Hematopoietic multipotent progenitor cell treated with erythropoietin and hydrocortisone succinate and interleukin-3 and kit ligand, for 4 days (in vitro differentiated cells): ENCODE measurements around the gene NCKAP5L.
"Not testable (repeated sequence)": the region's sequence is repeated elsewhere in the genome, so short reads cannot be mapped to it uniquely, and the experiment has no call there.

Experiments used
- DNase-seq: peaks from one replicate; pipeline ENCODE4 v3.0.0-alpha.2; 2015

The NCKAP5L gene

DNA sequence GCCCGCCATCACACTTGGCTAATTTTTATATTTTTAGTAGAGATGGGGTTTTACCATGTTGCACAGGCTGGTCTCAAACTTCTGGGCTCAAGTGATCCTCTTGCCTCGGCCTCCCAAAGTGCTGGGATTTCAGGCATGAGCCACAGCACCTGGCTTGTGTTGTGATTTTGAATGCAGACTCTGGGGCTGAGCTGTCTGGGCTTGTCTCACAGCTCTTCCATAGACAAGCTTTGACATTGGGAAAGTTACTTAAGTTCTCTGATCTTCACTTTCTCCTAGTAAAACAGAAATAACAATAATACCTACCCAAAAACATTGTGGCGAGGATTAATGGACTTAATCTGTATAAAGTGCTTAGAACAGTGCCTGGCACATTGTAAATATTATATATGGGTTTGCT lies 50.9 kb downstream of the NCKAP5L start:
- no peak for DNase-seq

DNA sequence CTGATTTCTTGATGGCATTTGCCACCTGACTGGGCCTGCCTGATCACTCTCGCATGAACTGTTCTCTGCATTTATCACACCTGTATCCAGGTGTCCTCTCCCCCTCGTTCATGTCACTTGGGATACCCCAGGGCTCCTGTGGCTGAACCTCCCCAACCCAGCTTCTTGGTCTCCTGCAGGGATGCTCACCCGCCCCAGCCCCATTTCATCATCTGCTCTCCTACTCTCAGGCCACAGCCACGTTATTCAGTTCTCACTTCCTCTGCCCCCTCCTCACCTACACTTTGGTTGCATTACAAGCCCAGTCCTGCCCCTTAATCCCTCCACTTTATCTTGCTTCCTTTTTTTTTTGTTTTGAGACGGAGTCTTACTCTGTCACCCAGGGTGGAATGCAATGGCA lies 51.4 kb downstream of the NCKAP5L start:
- DNase-seq, result no peak

DNA sequence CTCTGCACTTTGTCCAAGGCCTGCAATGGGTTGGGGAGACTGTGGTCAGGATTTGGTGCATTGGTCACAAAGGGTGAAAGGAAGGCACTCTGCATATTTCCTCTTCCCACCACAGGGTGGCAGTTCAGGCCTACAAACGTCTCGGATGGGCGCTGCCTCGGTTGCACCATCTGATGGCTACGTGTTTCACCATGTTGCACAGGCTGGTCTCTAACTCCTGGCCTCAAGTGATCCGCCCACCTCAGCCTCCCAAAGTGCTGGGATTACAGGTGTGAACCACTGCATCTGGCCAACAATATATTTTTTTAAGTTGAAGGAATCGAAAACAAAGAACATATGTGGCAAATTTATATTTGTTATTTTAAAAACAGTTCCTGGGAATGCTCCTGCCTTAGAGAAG lies 51.8 kb downstream of the NCKAP5L start:
- DNase-seq, result peak; percentile 88

DNA sequence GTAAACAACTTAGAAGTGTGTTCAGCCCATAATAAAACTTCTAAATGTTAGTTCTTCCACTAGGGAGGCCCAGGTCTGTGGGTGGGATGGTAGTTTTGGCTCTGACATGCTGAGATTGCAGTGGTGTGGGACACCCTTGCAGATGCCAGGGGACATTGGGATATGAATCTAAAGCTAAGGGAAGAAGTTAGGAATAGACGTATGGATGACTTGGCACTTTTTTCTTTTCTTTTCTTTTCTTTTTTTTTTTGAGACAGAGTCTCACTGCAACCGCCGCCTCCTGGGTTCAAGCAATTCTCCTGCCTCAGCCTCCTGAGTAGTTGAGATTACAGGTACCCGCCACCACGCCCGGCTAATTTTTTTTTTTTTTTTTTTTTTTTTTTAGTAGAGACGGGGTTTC lies 55.1 kb downstream of the NCKAP5L start:
- DNase-seq, result not testable (repeated sequence)

DNA sequence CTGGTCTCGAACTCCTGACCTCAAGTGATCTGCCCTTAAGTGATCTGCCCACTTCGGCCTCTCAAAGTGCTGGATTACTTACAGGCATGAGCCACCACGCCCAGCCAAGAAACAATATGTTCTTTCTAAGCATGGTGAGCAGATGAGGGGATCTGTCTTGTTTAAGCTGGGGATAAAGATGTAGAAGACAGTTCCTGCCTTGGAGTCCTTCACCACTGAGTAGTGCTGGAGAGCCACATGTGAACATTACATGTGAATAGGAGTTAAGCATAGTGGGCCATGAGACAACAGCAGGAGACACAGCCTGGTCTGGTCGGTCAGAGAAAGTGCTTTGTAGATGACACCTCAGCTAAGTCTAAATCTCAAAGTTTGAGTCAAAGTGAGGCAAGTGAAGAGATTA lies 60.9 kb downstream of the NCKAP5L start:
- DNase-seq, result no peak

DNA sequence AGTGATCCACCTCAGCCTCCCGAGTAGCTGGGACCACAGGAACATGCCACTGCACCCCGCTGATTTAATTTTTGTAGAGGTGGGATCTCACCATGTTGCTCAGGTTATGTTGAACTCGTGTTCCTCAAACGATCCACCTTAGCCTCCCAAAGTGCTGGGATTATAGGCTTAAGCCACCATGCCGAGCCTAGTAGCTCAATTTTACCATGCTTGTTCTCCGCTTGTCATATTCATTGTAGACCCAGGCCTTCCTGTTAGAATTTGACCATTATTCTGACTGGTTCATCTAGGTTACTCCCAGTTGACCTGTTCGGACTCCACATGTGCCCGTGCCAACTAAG lies 62.1 kb downstream of the NCKAP5L start:
- no peak for DNase-seq

DNA sequence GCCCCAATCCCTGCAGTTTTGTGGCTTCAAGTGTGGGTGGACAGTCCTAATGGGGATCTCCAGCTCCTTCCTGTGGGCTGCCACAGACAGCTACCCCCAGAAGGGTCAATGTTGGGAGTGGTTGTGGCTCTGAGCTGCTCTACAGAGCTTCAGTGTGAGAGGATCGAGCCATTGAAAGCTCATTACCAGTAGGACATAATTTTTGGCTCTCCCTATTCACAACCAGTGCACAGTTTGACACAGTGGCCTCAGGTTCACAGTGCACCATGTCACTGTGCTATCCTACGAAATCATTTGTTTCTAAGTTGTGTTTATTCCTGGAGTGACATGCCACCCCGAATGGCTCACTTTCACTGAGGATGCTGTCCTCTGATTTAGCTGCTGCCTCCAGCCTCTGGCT lies 64.1 kb downstream of the NCKAP5L start:
- no peak for DNase-seq

DNA sequence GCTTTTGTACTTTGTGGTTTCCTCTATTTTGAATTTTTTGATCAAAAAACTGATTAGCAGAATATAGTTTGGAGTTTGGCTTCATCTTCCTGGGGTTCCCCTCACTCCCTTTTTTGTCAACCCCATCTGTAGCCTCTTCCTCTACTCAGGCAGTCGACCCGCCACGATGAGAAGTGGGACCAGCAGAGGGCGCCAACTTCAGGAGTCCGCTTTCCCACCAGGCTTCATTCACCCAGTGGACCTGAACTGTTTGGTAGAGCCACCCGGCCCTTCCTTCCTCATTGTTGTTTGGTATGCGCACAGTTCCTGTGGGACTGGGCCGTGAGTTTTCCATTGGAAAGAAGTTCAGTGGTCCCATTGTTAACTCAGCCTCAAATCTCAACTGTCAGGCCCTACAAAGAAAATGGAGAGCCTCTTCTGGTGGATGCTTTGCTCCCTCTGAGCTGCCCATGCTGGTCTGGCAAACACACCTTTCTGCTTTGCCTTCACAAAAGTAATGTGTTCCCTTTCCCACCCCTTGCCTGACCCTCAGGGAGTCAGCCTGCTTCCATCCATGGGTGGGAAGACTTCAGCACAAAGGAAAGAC lies 65.1 kb downstream of the NCKAP5L start:
- DNase-seq, result peak; percentile 86

DNA sequence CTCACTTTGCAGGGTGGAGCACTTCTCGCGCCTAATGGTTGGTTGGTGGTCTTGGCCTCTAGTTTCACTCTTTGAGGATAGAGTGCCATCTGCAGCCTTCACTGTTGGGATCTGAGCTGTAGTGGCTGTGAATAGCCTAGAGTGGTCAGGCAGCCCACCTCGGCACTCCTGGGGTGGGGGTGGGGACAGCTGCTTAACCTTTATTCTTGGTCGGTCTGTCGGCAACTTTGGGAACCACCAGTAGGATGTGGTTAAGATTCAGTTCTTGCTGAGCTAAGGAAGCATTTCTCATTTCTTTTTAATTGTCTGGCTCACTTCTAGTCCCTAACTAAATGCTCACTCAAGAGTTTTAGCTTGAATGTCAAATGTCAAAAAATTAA lies 65.8 kb downstream of the NCKAP5L start:
- peak; percentile 26 for DNase-seq

DNA sequence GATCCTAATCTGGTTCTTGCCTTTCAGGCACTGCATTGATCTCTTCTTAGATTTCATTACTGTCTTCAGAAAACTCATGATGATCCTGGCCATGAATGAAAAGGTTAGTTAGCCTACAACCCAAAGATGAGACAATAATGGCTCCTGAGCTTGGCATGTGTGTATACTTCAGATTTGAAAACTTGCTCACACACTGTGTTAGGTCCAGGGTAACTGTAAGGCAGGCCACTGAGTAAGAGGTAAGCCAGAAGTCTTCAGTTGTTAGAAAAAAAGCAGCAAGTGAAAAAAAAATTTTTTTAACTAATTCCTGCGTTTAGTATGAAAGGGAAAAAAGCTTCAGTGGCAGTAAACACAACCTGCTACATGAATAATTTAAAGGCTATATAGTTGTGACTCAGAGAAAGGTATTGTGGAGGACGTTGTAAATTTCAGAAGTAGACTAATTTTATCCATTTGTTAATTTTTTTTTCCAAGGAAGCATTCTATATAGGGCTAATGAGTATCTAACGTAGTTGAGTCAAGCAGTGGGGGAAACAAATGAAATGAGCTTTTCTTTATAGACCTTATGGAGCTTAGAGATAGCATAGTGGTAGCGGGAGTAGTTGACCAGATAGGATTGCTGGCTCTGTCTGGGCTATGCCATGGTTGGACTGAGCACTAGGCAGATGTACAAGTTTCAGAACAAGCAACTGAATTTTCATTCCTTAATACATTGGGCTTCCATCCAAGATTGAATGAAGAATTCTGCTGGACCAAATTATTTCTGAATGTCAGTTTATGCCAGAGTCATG lies 66.3 kb downstream of the NCKAP5L start:
- peak; percentile 51 for DNase-seq

DNA sequence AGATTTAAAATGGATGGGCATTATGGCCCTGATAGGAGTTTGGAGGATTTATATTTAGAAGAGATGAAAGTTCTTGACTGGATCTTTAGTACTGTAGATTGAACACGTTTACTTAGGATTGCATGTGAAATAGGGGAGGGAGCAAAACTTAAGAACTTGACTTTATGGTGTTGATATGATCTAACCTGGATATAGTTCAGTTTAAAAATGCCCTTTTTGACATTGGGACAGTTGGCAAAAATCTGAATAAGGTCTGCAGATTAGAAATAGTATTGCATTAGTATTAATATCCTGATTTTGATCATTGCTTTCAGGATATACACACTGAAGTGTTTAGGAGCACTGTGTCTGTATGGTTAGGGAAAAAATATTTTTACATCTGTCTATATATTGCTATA lies 77.2 kb downstream of the NCKAP5L start:
- DNase-seq, result no peak

DNA sequence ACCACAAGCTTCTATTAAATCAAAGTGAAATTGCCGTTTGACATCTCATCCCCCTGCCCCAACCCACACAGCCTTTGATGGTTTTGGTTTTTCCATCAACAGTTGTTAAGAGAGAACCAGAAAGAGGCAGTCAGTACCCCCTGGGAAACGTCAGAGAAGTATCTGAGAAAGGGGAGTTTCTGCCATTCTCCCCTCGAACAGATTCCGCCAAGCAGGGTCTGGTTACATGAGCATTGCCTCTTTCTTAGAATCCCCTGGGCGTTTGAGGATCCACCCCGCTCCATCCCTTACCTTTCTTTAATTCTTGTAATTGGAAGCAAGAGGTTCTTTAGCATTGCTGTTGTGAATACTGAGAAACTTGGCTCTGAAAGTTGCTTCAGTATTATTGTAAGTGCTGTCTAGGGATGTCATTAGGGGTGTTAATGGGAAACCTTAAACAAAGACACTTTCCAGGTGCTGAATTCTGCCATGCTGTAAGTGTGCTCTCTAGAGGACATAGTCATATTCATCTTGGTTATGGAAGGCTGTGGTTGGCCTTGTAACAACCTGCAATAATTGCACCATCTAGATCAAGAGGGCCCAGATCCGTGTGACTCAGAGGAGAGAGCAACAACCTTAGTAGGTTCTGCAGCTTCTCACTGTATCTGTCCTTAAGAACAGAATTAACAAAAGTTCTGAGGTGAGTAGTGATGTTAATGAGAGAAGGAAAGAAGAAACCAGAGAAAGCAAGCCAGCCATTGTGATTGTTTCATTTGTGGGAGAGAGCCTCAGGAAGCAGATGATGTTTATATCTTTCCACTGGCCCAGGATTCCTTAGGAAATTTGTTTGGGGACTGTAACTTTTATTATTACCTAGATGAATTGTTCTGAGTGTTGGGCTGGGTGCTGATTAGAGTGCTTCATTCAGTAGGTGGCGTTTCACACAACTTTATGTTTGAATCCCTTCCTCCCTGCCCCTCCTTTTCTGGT lies 77.9 kb downstream of the NCKAP5L start:
- DNase-seq, result peak; percentile 58

DNA sequence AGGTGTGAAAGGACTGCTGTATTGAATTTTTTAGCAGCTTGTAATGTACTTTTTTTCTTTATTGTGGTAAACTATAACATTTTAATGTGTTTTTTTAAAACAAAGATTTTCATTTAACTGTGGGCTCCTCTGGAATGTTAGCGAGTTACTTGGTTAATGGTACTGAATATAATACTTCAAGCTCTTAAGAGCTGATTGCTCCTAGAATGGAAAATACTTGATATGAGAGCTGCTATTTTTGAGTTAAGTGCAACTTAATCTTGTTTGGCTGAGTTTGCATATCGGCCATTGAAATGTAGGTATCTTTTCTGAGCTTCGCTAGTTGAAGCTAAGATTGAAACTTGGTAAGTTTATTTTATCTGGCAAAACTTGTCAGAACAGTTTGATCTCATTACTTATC lies 79.4 kb downstream of the NCKAP5L start:
- no peak for DNase-seq

DNA sequence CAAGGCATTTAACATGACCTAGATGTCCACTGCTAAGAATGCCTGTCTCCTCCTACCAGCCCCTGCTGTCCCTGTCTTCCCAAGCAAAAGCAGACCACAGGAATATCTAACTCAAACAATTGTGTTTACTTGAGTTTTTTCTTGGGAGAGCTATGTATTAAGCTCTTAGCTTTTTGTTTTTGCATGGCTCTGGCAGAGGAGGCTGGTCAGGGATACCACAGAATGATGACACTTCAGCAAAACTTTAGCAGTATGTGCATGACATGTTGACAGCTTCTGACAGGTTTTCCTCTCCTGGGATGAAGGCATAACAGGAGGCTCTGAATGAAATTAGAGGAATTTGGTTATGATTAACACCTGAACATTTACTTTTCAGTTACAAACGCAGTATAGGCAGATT lies 79.9 kb downstream of the NCKAP5L start:
- no peak for DNase-seq

DNA sequence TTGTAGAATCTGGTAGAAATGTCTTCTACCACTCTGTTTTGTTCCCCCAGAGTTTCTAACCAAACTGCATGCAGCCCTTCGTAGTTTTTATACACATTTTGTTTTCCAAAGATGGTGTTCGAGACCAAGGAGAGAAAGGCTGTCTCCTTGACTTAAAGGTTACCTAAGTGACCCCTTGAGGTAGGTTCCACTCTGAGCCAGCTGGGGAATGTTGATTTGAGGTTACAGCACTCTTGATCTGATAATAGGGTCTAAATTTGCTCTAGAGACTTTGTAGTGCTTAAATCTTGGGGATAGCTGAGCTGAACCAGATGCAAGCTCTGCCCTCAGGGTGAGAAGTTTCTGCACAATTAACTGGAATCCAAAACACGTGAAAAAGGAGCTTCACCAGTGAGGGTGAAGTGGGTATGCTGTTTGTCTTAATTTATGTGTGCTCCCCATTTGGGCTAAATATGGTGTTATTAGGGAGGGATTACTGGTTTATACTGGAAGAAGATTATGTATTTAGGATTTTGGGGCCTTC lies 83.8 kb downstream of the NCKAP5L start:
- no peak for DNase-seq

DNA sequence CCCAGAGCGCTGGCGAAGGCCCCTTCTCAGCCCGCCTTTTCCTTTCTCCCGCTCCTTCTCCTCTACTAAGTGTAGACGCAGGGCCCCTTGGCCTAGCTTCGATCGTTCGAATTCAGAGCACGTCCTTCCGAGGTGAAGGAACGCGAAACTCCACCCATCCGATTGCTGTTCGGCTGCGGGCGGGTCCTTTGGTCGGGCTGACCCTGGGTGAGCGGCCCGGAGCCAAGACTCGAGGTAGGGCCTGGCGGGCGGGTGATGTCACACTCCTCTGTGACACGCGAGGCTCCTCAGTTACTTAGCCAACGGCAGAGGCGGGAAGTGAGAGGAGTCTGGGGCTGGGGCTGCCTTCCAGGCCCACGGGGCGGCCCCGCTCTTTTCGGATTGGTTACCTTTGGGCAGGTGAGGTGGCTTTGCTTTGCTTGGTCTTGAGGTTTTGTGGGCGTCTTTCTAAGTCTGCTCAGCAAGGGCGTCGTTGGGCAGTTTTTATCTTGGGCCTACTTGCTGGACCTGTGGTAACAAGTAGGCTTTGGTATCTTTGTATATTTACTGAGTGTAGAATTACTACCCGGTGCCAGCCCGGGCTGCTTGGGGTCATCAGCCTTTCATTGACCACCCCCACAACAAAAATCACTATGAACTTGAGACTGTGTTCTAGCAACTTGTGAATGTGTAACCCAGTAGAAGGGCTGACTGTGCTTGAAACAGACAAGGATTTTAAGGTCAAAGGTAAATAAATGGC lies 86.2 kb downstream of the NCKAP5L start:
- peak; percentile 96 for DNase-seq
